ENCODE data around the gene LOXL3.

LOXL3 gene

GRCh38 chr2:74497777-74498499, 55.8 kb downstream of the LOXL3 start:
- no peak overlapping the region for H2AFZ ChIP-seq (ENCODE audit: low read length)
- peaks cover 6% of the 10 kb centered on the region for H3K4me1 ChIP-seq (ENCODE audit: insufficient read depth, low read length, poor library complexity, severe bottlenecking)
- H3K36me3 ChIP-seq (ENCODE audit: insufficient read depth, low read length) = peaks cover 11% of the 10 kb centered on the region; the same call in 1 of the 2 replicates
- H3F3A ChIP-seq (ENCODE audit: low read depth) = no peaks in the 10 kb centered on the region
- no peak overlapping the region for H3K4me3 ChIP-seq (ENCODE audit: low read length, poor library complexity, severe bottlenecking)
- H3K9me2 ChIP-seq (replicated peaks; ENCODE audit: low read depth, low read length) = no peaks in the 10 kb centered on the region
- H3K27me3 ChIP-seq (ENCODE audit: insufficient read depth, low read length, poor library complexity, severe bottlenecking) = no peaks in the 10 kb centered on the region
- peaks cover 7% of the 10 kb centered on the region for H3K79me2 ChIP-seq (ENCODE audit: insufficient read depth, low read length)
- H3K9me3 ChIP-seq (ENCODE audit: insufficient read depth, low read depth, low read length) = no peaks in the 10 kb centered on the region
- H3K4me2 ChIP-seq (ENCODE audit: low read depth, low read length, poor library complexity, severe bottlenecking) = no peak overlapping the region
- no peak overlapping the region for H3K9ac ChIP-seq (ENCODE audit: low read depth, low read length, poor library complexity, severe bottlenecking)
- TF ChIP-seq CTCF (conservative IDR thresholded peaks at IDR 0.05; ENCODE audit: low read length) (no peak), EZH2phosphoT487 (IDR thresholded peaks at IDR 0.05; ENCODE audit: borderline replicate concordance) (no peak)
- H4K20me1 ChIP-seq (ENCODE audit: insufficient read depth, low read length, poor library complexity, severe bottlenecking) = no peaks in the 10 kb centered on the region

DNA sequence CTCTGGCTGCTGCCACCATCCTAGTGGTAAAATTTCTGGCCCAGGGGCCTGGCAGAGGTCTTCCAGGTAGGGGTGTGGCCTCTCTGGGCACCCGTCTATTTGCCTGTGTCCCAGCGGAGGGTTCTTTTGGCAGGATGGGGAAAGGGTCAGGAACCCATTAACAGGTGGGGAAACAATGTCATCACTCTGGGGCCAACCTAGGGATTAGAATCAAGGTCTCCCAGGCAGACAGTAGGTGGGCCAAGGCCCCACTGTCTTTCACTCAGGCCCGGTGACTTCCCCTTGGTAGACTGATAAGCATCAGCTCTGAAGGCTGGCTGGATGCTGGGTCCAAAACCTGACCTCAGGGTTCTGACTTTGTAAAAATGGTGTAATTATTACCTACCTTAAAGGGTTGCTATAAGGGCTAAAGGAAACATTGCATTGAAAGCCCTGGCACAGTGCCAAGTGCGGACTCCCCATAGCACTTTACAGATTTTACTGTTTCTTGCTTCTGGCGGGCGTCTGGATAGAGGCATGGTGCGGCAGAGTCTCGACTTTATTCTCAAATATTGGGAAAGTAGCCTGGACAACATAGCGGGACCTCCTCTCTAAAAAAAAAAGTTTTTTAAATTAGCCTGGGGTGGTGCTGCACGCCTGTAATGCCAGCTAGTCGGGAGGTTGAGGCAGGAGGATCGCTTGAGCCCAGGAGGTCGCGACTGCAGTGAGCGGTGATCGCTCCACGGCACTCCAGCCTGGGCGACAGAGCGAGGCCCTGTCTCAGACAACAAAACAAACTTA, 56.6 kb downstream of the LOXL3 start:
- Histone ChIP-seq H4K20me1 (ENCODE audit: insufficient read depth, low read length, poor library complexity, severe bottlenecking) (no peaks in the 10 kb centered on the region), H3K27me3 (ENCODE audit: insufficient read depth, low read length, poor library complexity, severe bottlenecking) (no peaks in the 10 kb centered on the region), H3K4me3 (ENCODE audit: low read length, poor library complexity, severe bottlenecking) (no peak overlapping the region), H3K9me3 (ENCODE audit: insufficient read depth, low read depth, low read length) (no peaks in the 10 kb centered on the region), H3K4me2 (ENCODE audit: low read depth, low read length, poor library complexity, severe bottlenecking) (no peak overlapping the region), H3K9me2 (replicated peaks; ENCODE audit: low read depth, low read length) (no peaks in the 10 kb centered on the region), H3K36me3 (ENCODE audit: insufficient read depth, low read length) (peaks cover 19% of the 10 kb centered on the region; the same call in 1 of the 2 replicates), H3K79me2 (ENCODE audit: insufficient read depth, low read length) (0 out of 2 replicates have a peak, but pooled peaks cover under 1% of the 10 kb centered on the region), H3F3A (ENCODE audit: low read depth) (no peaks in the 10 kb centered on the region), H2AFZ (ENCODE audit: low read length) (no peak overlapping the region), H3K9ac (ENCODE audit: low read depth, low read length, poor library complexity, severe bottlenecking) (no peak overlapping the region), H3K4me1 (ENCODE audit: insufficient read depth, low read length, poor library complexity, severe bottlenecking) (peaks cover 2% of the 10 kb centered on the region)
- TF ChIP-seq CTCF (conservative IDR thresholded peaks at IDR 0.05; ENCODE audit: low read length) (no peak), EZH2phosphoT487 (IDR thresholded peaks at IDR 0.05; ENCODE audit: borderline replicate concordance) (no peak)

GRCh38 chr2:74495440-74495839, 58.3 kb downstream of the LOXL3 start:
- Histone ChIP-seq H3K27me3 (ENCODE audit: insufficient read depth, low read length, poor library complexity, severe bottlenecking) (no peaks in the 10 kb centered on the region), H3K36me3 (ENCODE audit: insufficient read depth, low read length) (peaks cover 36% of the 10 kb centered on the region; the same call in 1 of the 2 replicates), H3K9me2 (replicated peaks; ENCODE audit: low read depth, low read length) (no peaks in the 10 kb centered on the region), H2AFZ (ENCODE audit: low read length) (no peak overlapping the region), H3K4me2 (ENCODE audit: low read depth, low read length, poor library complexity, severe bottlenecking) (no peak overlapping the region), H3K9me3 (ENCODE audit: insufficient read depth, low read depth, low read length) (no peaks in the 10 kb centered on the region), H3K79me2 (ENCODE audit: insufficient read depth, low read length) (no peaks in the 10 kb centered on the region), H3K4me1 (ENCODE audit: insufficient read depth, low read length, poor library complexity, severe bottlenecking) (no peaks in the 10 kb centered on the region), H3K4me3 (ENCODE audit: low read length, poor library complexity, severe bottlenecking) (no peak overlapping the region), H4K20me1 (ENCODE audit: insufficient read depth, low read length, poor library complexity, severe bottlenecking) (no peaks in the 10 kb centered on the region), H3F3A (ENCODE audit: low read depth) (no peaks in the 10 kb centered on the region), H3K9ac (ENCODE audit: low read depth, low read length, poor library complexity, severe bottlenecking) (no peak overlapping the region)
- TF ChIP-seq CTCF (conservative IDR thresholded peaks at IDR 0.05; ENCODE audit: low read length) (no peak), EZH2phosphoT487 (IDR thresholded peaks at IDR 0.05; ENCODE audit: borderline replicate concordance) (no peak)

All from Loucy (cell line).